ENCODE measurements around the gene TCERG1L.
"Not testable (repeated sequence)": the region's sequence is repeated elsewhere in the genome, so short reads cannot be mapped to it uniquely, and the experiment has no call there.

Gene TCERG1L

GRCh38 chr10:131158695-131159094, 152.8 kb downstream of the TCERG1L start:
- DNase-seq, result no peak

GRCh38 chr10:131157899-131158298, 153.6 kb downstream of the TCERG1L start:
- no peak for DNase-seq

- DNase-seq, result no peak
Measured at GRCh38 chr10:131155876-131156230, 155.7 kb downstream of the TCERG1L start.

GRCh38 chr10:131155218-131155875, 156.2 kb downstream of the TCERG1L start:
- no peak for DNase-seq

DNA sequence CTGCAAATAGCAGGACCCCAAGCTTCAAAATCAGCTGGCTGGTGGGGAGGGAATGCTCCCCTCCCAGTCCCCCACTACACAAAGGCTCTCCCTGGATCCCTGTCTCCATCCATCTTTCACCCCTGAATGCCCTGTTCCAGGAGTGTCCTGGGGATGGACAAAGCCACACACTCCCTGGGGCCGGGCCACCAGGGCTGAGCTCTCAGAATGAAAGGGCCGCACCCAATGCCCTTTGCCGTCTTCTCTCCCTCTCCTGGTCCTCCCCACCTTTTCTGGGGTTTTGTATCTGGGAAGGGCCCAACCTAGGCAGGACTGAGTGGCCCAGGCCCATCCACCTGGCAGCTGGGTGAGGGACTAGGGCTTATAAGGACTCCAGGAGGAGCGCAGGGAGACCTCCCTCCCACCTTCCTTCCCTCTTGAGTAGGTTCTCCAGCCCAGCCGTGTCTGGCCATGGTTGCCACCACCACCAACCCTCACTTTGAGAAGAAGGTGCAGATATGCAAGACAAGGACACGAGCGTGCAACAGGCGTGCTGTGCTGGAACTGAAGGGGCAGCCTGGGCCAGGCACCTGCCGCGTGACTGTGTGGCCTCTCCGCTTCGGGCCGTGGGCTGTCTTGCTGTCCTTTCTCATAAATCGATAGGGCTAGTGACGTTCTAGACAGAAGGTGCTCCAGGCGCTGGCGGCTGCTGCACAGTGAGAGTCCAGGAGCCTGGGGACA, 157.1 kb downstream of the TCERG1L start:
- no peak for DNase-seq

DNA sequence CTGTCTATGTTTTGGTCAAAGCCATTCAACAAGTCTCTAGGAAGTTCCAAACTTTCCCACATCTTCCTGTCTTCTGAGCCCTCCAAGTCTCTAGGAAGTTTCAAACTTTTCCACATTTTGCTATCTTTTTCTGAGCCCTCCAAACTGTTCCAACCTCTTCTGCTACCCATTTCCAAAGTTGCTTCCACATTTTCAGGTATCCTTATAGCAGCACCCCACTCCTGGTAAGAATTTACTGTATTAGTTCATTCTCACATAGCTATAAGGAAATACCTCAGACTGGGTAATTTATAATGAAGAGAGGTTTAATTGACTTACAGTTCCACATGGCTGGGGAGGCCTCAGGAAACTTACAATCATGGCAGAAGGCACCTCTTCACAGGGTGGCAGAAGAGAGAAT, 159.1 kb downstream of the TCERG1L start:
- DNase-seq, result not testable (repeated sequence)

GRCh38 chr10:131150126-131150525, 161.4 kb downstream of the TCERG1L start:
- no peak for DNase-seq

DNA sequence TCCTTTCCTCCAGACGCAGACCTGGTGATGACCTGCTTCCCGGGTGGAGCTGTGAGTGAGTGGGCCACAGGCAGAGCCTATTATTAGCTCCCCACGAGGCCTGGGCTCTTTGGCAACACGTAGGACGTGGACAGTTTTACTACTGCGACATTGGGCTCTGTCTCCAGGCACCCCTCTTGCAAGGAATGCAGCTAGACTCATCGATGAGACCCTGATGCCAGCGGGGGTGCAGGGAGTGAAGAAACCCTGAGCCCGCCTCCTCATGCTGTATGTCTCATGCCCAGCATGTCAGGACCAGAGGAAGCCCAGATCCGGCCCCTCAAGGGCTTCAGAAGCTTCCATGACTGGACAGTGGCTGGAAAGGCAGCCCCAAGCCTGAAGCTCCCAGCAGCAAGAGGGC, 161.9 kb downstream of the TCERG1L start:
- no peak for DNase-seq

GRCh38 chr10:131149111-131149510, 162.4 kb downstream of the TCERG1L start:
- no peak for DNase-seq

DNA sequence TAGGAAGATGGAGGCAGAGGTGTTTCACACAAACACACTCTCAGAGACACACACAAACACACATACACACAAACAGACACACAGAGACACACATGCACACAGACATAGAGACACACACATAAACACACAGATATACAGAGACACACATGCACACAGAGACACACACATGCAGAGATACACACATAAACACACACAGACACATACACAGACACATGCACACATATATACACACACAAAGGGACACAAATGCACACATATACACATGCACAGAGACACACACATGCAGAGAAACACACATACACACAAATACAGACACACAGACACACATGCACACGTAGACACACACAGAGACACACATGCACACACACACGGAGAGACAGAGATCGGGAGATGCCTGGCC, 163.3 kb downstream of the TCERG1L start:
- DNase-seq, result no peak

GRCh38 chr10:131147301-131147975, 164.1 kb downstream of the TCERG1L start:
- DNase-seq, result no peak

DNA sequence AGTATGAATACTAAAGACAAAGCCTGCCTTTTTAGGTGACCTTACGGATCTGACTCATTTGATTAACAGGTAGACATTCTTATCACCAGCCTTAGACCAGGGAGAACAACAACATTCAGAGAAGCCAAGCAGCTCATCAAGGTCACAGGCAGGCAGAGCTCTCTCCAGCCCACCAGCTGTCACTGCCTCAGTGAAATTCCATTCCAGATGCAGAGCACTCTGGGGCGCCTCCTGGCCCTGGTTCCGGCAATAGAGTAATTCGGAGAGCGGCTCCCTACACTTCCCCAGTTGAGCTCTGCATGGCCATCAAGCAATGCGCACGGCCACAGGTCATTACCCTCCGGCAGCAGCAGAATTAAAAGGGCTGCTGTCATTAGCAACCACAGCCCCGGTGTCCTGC, 164.7 kb downstream of the TCERG1L start:
- no peak for DNase-seq

GRCh38 chr10:131145756-131146155, 165.8 kb downstream of the TCERG1L start:
- DNase-seq, result no peak

- DNase-seq, result no peak
Measured at GRCh38 chr10:131144711-131145375, 166.7 kb downstream of the TCERG1L start.

GRCh38 chr10:131144196-131144595, 167.3 kb downstream of the TCERG1L start:
- DNase-seq, result no peak

- no peak for DNase-seq
Measured at GRCh38 chr10:131143425-131144165, 167.9 kb downstream of the TCERG1L start.

GRCh38 chr10:131142517-131143380, 168.8 kb downstream of the TCERG1L start:
- no peak for DNase-seq

- DNase-seq, result no peak
Measured at GRCh38 chr10:131141645-131142516, 169.6 kb downstream of the TCERG1L start.

DNA sequence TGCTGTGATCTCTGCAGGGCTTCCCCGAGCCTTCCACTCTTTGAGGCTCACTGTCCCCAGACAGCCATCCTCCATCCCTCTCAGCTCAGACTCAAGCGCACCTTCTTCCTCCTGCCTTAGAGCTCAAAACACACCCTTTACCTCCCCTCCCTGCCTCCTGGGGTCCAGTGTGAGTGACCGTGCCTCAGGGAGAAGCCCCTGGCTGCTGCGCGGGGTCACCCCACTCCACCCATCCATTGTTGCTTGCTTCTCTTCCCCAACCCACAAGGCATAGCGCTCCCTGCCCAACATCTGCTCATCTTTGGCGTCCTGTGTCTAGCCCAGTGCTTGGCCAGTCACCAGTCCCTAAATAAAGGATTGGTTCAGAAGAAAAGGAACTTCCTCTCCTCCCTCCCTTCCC, 170.3 kb downstream of the TCERG1L start:
- DNase-seq, result no peak

GRCh38 chr10:131140606-131141005, 170.9 kb downstream of the TCERG1L start:
- DNase-seq, result no peak

GRCh38 chr10:131137223-131137622, 174.3 kb downstream of the TCERG1L start:
- no peak for DNase-seq

Data from CD4-positive, alpha-beta T cell treated with Interleukin-10 for 1 hour (primary cell).